Measurements from ENCODE around the gene TMEM198.
A peak's percentile ranks its signal among the peaks of the same experiment; 100 is the strongest.

TMEM198 gene

DNA sequence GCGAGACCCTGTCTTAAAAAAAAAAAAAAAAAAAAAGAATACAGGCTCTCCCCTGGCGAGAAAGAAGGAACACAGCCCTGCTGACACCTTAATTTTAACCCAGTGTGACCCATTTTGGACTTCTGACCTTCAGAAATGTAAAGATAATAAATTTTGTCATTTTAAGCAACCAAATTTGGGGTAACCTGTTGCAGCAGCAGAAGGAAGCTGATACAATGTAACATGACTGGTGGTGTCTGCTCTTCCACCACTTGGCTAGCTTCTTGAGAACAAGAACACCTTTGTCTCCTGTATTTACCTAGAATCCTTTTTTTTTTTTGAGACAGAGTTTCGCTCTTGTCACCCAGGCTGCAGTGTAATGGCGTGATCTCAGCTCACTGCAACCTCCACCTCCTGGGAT is 47.3 kb downstream of the TMEM198 start:
- TF ChIP-seq, protein P1, sequence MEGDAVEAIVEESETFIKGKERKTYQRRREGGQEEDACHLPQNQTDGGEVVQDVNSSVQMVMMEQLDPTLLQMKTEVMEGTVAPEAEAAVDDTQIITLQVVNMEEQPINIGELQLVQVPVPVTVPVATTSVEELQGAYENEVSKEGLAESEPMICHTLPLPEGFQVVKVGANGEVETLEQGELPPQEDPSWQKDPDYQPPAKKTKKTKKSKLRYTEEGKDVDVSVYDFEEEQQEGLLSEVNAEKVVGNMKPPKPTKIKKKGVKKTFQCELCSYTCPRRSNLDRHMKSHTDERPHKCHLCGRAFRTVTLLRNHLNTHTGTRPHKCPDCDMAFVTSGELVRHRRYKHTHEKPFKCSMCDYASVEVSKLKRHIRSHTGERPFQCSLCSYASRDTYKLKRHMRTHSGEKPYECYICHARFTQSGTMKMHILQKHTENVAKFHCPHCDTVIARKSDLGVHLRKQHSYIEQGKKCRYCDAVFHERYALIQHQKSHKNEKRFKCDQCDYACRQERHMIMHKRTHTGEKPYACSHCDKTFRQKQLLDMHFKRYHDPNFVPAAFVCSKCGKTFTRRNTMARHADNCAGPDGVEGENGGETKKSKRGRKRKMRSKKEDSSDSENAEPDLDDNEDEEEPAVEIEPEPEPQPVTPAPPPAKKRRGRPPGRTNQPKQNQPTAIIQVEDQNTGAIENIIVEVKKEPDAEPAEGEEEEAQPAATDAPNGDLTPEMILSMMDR (IDR thresholded peaks at IDR 0.05; ENCODE audit: low read depth, low read length, missing control alignments): no peak
- no peak for DNase-seq (ENCODE audit: low read depth)
- no peak overlapping the region for H3K4me3 ChIP-seq (ENCODE audit: low read depth, low read length)

DNA sequence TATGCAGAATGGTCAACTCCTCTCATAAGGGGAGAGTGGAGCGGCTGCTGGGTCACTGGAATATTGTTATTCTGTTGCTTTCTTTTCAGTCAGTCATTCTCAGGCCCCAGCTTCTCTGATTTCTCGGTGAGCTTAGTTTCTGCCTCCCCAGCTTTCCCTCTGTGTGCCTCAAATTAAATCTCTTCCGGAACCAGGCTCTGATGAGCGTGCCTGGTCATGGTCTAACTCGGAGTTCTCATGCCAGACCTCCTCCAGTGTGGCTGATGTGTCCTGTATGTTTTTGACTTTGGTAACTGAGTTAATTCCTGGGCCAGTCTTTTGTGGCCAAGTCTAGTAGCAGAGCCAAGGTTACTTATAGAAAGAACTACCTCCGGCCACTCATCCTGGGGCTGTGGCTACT is 48.9 kb downstream of the TMEM198 start:
- no peak for DNase-seq (ENCODE audit: low read depth)
- TF ChIP-seq, protein P1 (IDR thresholded peaks at IDR 0.05; ENCODE audit: low read depth, low read length, missing control alignments): no peak
- no peak overlapping the region for H3K4me3 ChIP-seq (ENCODE audit: low read depth, low read length)

DNA sequence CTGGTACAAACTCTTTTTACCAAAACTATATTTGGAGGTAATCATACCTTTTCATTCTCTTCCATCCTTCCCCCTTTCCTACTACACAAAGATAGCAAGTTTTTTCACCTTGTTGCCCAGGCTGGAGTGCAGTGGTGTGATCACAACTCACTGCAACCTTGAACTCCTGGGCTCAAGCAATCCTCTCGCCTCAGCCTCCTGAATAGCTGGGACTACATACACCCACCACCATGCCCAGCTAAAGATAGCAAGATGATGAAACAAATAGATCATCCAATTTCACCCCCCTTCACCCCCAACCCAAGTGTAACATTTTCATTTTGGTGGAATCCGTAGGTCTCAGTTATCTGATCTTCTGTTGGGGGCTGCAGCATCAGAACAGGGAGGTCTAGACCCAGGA is 49.3 kb downstream of the TMEM198 start:
- TF ChIP-seq, protein P1 (IDR thresholded peaks at IDR 0.05; ENCODE audit: low read depth, low read length, missing control alignments): no peak
- H3K4me3 ChIP-seq (ENCODE audit: low read depth, low read length): no peak overlapping the region
- DNase-seq (ENCODE audit: low read depth): no peak

DNA sequence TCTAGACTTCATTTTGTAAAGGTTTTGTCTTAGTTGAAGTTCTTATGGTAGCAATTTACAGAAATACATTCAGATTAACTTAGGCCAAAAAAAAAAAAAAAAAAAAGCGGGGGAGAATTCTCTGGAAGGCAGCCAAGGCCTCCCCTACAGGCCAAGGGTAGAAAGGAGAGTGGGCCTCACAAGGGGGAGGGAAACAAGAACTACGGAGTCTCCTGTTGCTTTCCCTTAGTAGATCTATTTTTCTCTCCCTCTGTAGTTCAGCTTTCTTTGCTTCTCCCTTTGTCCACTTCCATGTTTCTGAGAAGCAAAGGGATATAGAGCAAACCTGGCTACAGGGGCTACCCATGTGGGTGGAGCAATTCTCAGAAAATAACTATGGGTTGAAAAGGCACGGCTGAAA is 51.4 kb downstream of the TMEM198 start:
- TF ChIP-seq, protein P1 (IDR thresholded peaks at IDR 0.05; ENCODE audit: low read depth, low read length, missing control alignments): peak; percentile 12
- no peak overlapping the region for H3K4me3 ChIP-seq (ENCODE audit: low read depth, low read length)
- DNase-seq (ENCODE audit: low read depth): no peak

DNA sequence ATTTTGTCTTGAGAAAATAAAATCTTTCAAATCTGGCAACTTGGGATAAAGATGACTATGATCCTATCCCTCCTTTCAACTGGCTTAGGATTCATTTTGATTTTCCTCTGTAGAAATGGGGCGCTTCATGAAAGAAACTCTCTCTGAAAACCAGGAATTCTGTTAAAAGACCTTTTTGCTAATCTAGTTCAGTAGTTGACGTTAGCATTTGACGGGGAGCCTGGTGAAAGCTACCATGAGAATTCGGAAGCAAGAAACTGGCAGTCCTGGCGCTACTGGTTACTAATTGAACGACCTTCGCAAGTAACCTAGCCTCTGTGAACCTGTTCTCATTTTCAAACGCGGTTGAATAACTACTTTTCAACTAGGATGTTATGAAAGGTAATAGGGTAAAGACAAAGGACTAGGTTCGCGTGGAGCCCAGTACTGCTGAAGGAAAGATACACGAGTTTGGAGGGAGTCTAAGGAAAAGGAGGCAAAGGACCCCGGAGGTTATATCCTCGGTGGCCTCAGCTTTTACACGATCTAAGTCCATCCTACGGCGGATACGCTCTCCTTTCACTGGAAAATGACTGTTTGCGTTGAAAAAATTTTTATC is 53.2 kb downstream of the TMEM198 start:
- DNase-seq (ENCODE audit: low read depth): no peak
- H3K4me3 ChIP-seq (ENCODE audit: low read depth, low read length): peak overlapping the region; percentile 96
- TF ChIP-seq, protein P1 (IDR thresholded peaks at IDR 0.05; ENCODE audit: low read depth, low read length, missing control alignments): no peak

DNA sequence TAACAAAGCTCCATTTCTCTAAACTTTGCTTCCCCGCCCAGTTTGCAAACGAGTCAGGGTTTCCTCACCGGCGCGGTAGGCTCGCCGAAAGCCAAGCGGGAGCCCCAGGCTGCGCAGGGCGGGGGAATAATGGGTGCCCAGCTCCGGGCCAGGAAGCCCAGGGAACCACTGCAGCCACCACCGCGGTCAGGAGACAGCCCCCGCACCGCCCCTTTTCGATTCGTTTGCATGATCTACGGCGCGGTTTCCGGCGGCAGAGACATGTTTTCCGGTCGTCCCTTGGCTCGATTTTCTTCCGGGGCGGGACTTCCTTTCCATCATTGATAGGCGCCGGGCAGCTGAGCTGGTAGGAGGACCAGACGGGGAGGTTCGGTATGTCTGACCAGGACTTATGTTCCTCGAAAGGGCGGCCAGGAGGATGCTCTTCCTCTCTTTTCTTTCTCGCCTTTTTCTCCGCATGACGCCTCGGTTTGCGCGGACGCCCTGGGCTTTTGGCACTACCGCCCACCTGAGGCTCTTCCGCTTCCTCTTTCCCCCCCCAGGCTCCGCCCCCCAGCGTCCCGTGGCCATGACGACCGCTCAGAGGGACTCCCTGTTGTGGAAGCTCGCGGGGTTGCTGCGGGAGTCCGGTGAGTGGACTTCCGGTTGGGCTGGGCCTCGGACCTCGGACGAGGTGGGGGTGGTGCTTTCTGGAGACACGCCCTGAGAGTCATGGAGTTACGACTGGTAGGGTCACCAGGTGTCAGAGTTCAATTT is 53.9 kb downstream of the TMEM198 start, which contains the start of gene STK11IP:
Gene STK11IP, plus strand, starts transcription at position 306 of the 756 bp plus-strand sequence. Its CDS starts 263 bp downstream, at position 569.
- peak; percentile 87 for DNase-seq (ENCODE audit: low read depth)
- TF ChIP-seq, protein P1 (IDR thresholded peaks at IDR 0.05; ENCODE audit: low read depth, low read length, missing control alignments): no peak
- H3K4me3 ChIP-seq (ENCODE audit: low read depth, low read length): peak within 1 kb of the TSS; percentile 96

Measured in GM12864 (cell line).